Gastroesophageal sphincter (tissue), 3 donors: ENCODE data around the gene BUD13.

Experiments used
- EP300 ChIP-seq: sonication (generic); formaldehyde crosslinking; IDR thresholded peaks from one replicate; pipeline ENCODE4 v1.6.1; 2017; ENCODE audit warnings: antibody characterized with exemption, mild to moderate bottlenecking
- POLR2AphosphoS5 ChIP-seq: sonication (generic); formaldehyde crosslinking; IDR thresholded peaks from one replicate; pipeline ENCODE4 v1.6.1; 2017; ENCODE audit warnings: antibody characterized with exemption
- TF ChIP-seq, protein P1 (sequence below), 4 experiments: fragments of 200-600 bp in 2 of 4; fragments of 450-650 bp in 2 of 4; sonication (generic) in 1 of 4; IDR thresholded peaks; one replicate each; pipeline ENCODE4 v1.5.1; 2017 to 2019; ENCODE audit warnings: antibody characterized with exemption in 4 of 4, mild to moderate bottlenecking in 2 of 4, moderate library complexity in 2 of 4

DNA sequence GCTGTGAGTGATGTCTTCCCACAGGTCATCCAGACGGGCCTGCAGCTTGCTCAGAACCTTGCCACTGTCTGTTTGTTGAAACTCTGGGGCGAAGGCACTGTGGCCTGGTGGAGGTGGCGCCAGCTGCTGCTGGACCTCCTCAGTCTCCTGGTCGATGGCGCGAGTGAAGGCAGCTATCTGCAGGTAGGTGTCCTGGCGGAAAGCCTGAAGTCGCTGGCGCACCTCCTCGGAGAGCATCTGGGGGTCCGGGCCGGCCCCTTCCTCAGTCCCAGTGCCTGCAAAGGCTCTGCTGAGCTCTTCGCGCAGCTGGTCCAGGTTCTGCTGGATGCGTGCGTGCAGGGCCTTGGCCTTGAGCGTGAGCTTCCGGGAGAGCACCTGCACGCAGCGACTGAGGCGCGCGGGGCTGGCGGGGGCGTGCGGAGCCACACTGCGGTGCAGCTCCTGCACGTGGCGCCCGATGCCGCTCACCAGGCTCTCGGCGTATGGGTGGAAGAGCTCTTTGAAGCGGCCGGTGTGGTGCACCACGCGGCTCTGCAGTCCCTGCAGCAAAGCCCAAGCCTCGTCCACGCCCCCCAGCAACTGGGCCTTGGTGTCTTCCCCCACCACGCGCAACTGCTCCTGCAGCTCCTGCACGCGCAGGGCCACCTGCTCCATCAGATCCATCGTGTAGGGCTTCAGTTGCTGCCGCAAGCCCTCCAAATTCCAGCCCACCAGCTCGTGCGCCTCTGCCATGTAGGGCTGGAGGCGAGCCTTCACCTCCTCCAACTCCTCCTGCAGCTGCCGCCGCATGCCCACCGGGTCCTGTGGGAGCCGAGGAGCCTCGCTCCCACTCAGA, 17.6 kb upstream of the BUD13 start:
- TF ChIP-seq, protein P1, sequence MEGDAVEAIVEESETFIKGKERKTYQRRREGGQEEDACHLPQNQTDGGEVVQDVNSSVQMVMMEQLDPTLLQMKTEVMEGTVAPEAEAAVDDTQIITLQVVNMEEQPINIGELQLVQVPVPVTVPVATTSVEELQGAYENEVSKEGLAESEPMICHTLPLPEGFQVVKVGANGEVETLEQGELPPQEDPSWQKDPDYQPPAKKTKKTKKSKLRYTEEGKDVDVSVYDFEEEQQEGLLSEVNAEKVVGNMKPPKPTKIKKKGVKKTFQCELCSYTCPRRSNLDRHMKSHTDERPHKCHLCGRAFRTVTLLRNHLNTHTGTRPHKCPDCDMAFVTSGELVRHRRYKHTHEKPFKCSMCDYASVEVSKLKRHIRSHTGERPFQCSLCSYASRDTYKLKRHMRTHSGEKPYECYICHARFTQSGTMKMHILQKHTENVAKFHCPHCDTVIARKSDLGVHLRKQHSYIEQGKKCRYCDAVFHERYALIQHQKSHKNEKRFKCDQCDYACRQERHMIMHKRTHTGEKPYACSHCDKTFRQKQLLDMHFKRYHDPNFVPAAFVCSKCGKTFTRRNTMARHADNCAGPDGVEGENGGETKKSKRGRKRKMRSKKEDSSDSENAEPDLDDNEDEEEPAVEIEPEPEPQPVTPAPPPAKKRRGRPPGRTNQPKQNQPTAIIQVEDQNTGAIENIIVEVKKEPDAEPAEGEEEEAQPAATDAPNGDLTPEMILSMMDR (IDR thresholded peaks at IDR 0.05) = no peak
- TF ChIP-seq EP300 (no peak), POLR2AphosphoS5 (no peak)
